A673 (cell line): Measurements from ENCODE around the gene PVALB. TPM values are rescaled to one million over a fixed set of nuclear protein-coding genes. Genes with fewer than 3 reads are reported as not detected.

Experiments used
- Bru-seq: library from RNA; stranded (reverse); fragments of 400-500 nt; gene quantifications from one replicate; lab custom pipeline; 2021; lab: Mats Ljungman, UMichigan
- BruChase-seq, 2 experiments: library from RNA; stranded (reverse); fragments of 400-500 nt; gene quantifications; one replicate each; lab custom pipeline; 2021; lab: Mats Ljungman, UMichigan
- BruUV-seq: library from RNA; stranded (reverse); fragments of 400-500 nt; replicated peaks from 2 replicates; lab custom pipeline; 2021; lab: Mats Ljungman, UMichigan
- CTCF ChIA-PET: fragments of 300-600 bp; sonication (Branson Sonifier 250); formaldehyde crosslinking; loops from one replicate; lab custom pipeline; 2022; ENCODE audit warnings: antibody characterized with exemption; lab: Charles Lee
- POLR2A ChIA-PET: fragments of 300-600 bp; sonication (Branson Sonifier 250); formaldehyde crosslinking; loops from one replicate; lab custom pipeline; 2022; ENCODE audit warnings: antibody characterized with exemption; ENCODE audit not compliant: low non-redundant PET; lab: Charles Lee
- DNase-seq: peaks from one replicate; pipeline ENCODE4 v3.0.0-alpha.2; 2015; ENCODE audit warnings: low spot score
- H3K27ac ChIP-seq: fragments of 200-600 bp; sonication (generic); 2 replicates; pipeline ENCODE4 v1.5.1; 2016; ENCODE audit warnings: mixed run types, low read depth, mild to moderate bottlenecking, mixed read lengths, antibody characterized with exemption, low read length; ENCODE audit not compliant: poor library complexity, severe bottlenecking
- H3K27me3 ChIP-seq: fragments of 200-600 bp; sonication (generic); replicated peaks from 2 replicates; pipeline ENCODE4 v1.6.1; 2017; ENCODE audit warnings: mixed run types, low read depth, mild to moderate bottlenecking, mixed read lengths, antibody characterized with exemption, low read length; ENCODE audit not compliant: insufficient read depth, poor library complexity
- H3K36me3 ChIP-seq: fragments of 200-600 bp; sonication (generic); 2 replicates; pipeline ENCODE4 v1.6.1; 2016; ENCODE audit warnings: mixed run types, mild to moderate bottlenecking, mixed read lengths, antibody characterized with exemption, low read length; ENCODE audit not compliant: insufficient read depth, poor library complexity, severe bottlenecking
- H3K4me1 ChIP-seq: fragments of 200-600 bp; sonication (generic); 2 replicates; pipeline ENCODE4 v1.6.1; 2017; ENCODE audit warnings: mixed run types, mild to moderate bottlenecking, mixed read lengths, antibody characterized with exemption, low read length; ENCODE audit not compliant: insufficient read depth, poor library complexity, severe bottlenecking
- H3K4me3 ChIP-seq: fragments of 200-600 bp; sonication (generic); 2 replicates; pipeline ENCODE4 v1.5.1; 2016; ENCODE audit warnings: low read depth, mixed run types, mild to moderate bottlenecking, mixed read lengths, low read length; ENCODE audit not compliant: poor library complexity, severe bottlenecking
- H3K9me3 ChIP-seq: fragments of 200-600 bp; sonication (generic); 2 replicates; pipeline ENCODE4 v1.6.1; 2016; ENCODE audit warnings: mixed run types, low read depth, mild to moderate bottlenecking, mixed read lengths, antibody characterized with exemption, low read length; ENCODE audit not compliant: poor library complexity, severe bottlenecking
- EZH2 ChIP-seq: fragments of 200-600 bp; sonication (generic); IDR thresholded peaks from 2 replicates; pipeline ENCODE4 v1.6.1; 2017; ENCODE audit warnings: borderline replicate concordance, low read depth, mild to moderate bottlenecking, mixed read lengths, antibody characterized with exemption, low read length; ENCODE audit not compliant: poor library complexity, severe bottlenecking
- intact Hi-C: fragments of 100-400 bp; cut with micrococcal nuclease; formaldehyde crosslinking; loops from one replicate; pipeline ENCODE4 v1.10.0; 2022; ENCODE audit not compliant: unreplicated experiment
- long read RNA-seq: library from polyadenylated mRNA; stranded (forward); transcript quantifications from one replicate; pipeline ENCODE4 v2.0.0, GENCODE V29; 2022
- total RNA-seq: library from RNA; stranded (reverse); gene quantifications from 2 replicates; pipeline ENCODE4 v1.2.3, GENCODE V29; 2021
- TF ChIP-seq, protein P1 (sequence below): fragments of 300-800, 200-600 bp; sonication (generic); conservative IDR thresholded peaks from 2 replicates; pipeline ENCODE4 v1.5.1; 2017; ENCODE audit warnings: low read depth, mild to moderate bottlenecking, antibody characterized with exemption, low read length, moderate library complexity, mixed read lengths

The PVALB gene, protein sequence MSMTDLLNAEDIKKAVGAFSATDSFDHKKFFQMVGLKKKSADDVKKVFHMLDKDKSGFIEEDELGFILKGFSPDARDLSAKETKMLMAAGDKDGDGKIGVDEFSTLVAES
- total RNA-seq (not detected in 2 replicates), Bru-seq, nascent RNA (not detected), BruChase-seq, experiment 1, labeled RNA remaining after a 2-hour chase (not detected), BruChase-seq, experiment 2, labeled RNA remaining after a 6-hour chase (not detected)
- long read RNA-seq: 0 reads

DNA sequence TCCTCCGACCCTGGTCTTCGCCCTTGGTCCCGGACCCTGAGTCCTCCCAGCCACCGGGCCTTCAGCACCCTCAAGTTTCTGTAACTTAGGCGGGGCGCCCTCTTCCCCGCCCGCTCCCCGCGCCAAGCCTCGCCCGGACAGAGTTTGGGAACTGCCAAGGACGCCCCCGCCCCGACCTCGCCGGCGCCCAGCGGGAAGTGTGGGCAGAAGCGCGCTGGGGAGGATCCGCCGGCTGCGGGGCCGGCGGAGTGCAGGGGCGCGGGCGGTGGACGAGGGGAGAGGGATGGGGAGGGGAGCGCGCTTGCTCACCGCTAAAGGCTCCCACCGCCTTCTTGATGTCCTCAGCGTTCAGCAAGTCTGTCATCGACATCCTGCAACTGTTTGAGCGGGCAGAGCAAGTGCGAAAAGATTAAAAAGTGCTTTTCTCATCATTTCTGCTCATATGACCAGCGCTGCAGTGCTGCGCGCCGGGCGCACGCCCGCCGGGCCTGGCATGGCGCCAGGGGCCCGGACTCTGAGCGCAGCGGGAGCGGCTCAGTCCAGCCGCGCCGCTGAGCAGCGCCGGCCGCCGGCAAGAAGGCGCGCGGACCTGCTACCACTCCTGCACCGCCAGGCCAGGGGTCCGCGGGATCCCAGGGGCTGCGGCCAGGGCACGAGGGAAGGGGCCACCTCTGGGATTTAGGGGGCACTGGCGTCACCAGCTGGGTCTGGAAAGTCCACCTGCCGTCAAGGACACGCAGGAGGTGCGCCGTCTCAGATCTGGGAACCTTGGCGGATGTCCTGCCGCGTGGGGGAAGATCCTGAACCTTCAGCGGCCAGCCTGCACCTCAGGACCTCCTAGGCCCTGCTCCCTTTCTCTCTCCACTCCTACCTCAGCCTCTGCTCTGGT is at the start of gene PVALB:
PVALB (minus strand) TSS at position 400 of the 889 bp plus-strand sequence; CDS start at position 370, 30 bp downstream.
- BruUV-seq: no TSS peak
- DNase-seq: peak; percentile 37
- POLR2A ChIA-PET: no interaction called here
- no peak within 1 kb of the TSS for H3K27ac ChIP-seq
- peak; percentile 92 for TF ChIP-seq EZH2
- TF ChIP-seq, protein P1, sequence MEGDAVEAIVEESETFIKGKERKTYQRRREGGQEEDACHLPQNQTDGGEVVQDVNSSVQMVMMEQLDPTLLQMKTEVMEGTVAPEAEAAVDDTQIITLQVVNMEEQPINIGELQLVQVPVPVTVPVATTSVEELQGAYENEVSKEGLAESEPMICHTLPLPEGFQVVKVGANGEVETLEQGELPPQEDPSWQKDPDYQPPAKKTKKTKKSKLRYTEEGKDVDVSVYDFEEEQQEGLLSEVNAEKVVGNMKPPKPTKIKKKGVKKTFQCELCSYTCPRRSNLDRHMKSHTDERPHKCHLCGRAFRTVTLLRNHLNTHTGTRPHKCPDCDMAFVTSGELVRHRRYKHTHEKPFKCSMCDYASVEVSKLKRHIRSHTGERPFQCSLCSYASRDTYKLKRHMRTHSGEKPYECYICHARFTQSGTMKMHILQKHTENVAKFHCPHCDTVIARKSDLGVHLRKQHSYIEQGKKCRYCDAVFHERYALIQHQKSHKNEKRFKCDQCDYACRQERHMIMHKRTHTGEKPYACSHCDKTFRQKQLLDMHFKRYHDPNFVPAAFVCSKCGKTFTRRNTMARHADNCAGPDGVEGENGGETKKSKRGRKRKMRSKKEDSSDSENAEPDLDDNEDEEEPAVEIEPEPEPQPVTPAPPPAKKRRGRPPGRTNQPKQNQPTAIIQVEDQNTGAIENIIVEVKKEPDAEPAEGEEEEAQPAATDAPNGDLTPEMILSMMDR: no peak
- no peaks in the 10 kb centered on the region for H3K9me3 ChIP-seq
- H3K27me3 ChIP-seq: peaks cover 77% of the 10 kb centered on the region
- no peaks in the 10 kb centered on the region for H3K36me3 ChIP-seq
- H3K4me1 ChIP-seq: no peaks in the 10 kb centered on the region
- CTCF ChIA-PET: no interaction called here
- intact Hi-C loops: no loop called here
- H3K4me3 ChIP-seq: peak within 1 kb of the TSS; percentile 17

DNA sequence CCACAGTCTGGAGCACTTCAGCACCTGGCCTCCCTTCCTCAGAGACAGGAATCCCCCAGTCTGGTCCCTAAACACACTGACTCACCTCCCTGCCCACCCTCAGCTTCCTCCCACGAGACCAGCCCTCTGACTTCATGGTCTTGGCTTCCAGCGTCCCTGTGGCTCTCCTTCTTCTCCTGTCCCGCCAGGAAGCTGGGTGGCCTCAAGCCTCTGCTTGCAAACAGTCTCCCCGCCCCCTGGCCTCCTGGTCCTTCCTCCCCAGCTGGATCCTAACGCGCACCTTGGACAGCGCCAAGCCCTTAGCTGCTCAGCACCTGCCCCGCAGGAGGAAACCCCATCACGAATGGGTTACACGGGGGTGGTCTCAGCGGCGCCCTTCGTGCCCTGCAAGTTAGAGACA is 48.5 kb upstream of the PVALB start:
- BruUV-seq: no TSS peak
- intact Hi-C loops: no loop called here
- no peaks in the 10 kb centered on the region for H3K9me3 ChIP-seq
- DNase-seq: no peak
- ChIA-PET POLR2A (no interaction called here), CTCF (no interaction called here)
- no peak overlapping the region for H3K27ac ChIP-seq
- H3K4me3 ChIP-seq: no peak overlapping the region
- no peak for TF ChIP-seq EZH2
- TF ChIP-seq, protein P1: no peak
- H3K27me3 ChIP-seq: peaks cover 13% of the 10 kb centered on the region
- H3K36me3 ChIP-seq: no peaks in the 10 kb centered on the region
- H3K4me1 ChIP-seq: no peaks in the 10 kb centered on the region

DNA sequence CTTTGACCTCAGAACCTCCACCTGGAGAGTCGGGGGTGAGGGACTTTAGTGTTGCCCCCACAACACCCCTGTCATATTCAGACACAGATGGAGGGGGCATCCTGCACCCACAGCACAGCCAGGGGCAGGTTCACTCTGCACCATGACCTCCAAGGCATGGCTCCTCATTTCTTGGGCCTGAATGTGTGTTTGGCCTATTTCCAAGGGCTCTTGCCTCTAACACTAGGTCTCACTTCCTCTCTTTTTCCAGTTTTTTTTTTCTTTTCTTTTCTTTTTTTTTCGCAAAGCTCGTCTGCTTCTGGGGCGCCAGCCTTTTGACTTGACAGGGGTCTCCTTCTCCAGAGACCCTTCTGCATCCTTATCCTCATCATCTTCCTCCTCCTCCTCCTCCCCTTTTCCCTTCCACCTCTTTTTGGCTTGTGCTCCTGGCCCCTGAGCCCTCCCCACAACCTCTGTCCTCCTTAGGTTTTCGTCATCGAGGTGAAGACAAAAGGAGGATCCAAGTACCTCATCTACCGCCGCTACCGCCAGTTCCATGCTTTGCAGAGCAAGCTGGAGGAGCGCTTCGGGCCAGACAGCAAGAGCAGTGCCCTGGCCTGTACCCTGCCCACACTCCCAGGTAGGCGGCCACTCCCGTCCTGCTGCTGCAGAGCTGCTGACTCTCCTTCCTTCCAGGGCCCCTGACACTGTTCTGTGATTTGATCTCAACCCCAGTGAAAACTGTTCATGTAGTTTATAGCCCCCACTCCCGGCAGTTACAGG is 47.8 kb upstream of the PVALB start:
- H3K9me3 ChIP-seq: no peaks in the 10 kb centered on the region
- no peak for TF ChIP-seq EZH2
- TF ChIP-seq, protein P1: no peak
- ChIA-PET POLR2A (no interaction called here), CTCF (no interaction called here)
- no TSS peak for BruUV-seq
- intact Hi-C loops: no loop called here
- no peak overlapping the region for H3K27ac ChIP-seq
- DNase-seq: no peak
- no peaks in the 10 kb centered on the region for H3K36me3 ChIP-seq
- peaks cover 13% of the 10 kb centered on the region for H3K27me3 ChIP-seq
- no peak overlapping the region for H3K4me3 ChIP-seq
- no peaks in the 10 kb centered on the region for H3K4me1 ChIP-seq
